NCI-H82 treated with DMSO at 0.1 percent for 48 hours (cell line): Measurements from ENCODE around the gene ROPN1B.
"Not testable (repeated sequence)": the region's sequence is repeated elsewhere in the genome, so short reads cannot be mapped to it uniquely, and the experiment has no call there.

ENCODE experiments used
- DNase-seq: peaks from one replicate; lab custom pipeline; 2025; ENCODE audit not compliant: unreplicated experiment; lab: John Stamatoyannopoulos, UW

ROPN1B gene

GRCh38 chr3:125968701-125969592 lies at the start of gene ROPN1B:
Gene ROPN1B, plus strand, starts transcription at chr3:125969178. Its CDS starts 2,877 bp downstream, at chr3:125972055.
- not testable (repeated sequence) for DNase-seq

GRCh38 chr3:125920191-125920590 lies 48.8 kb upstream of the ROPN1B start:
- not testable (repeated sequence) for DNase-seq

GRCh38 chr3:125920751-125921279 lies 48.2 kb upstream of the ROPN1B start:
- DNase-seq, result not testable (repeated sequence)

GRCh38 chr3:125921712-125922111 lies 47.3 kb upstream of the ROPN1B start:
- not testable (repeated sequence) for DNase-seq

GRCh38 chr3:125923324-125924115 lies 45.5 kb upstream of the ROPN1B start:
- DNase-seq, result not testable (repeated sequence)

GRCh38 chr3:125924276-125924675 lies 44.7 kb upstream of the ROPN1B start:
- DNase-seq, result not testable (repeated sequence)

- DNase-seq, result not testable (repeated sequence)
Measured at GRCh38 chr3:125925727-125926126, 43.3 kb upstream of the ROPN1B start.

GRCh38 chr3:125928771-125929545 lies 40.0 kb upstream of the ROPN1B start:
- DNase-seq, result not testable (repeated sequence)

- not testable (repeated sequence) for DNase-seq
Measured at GRCh38 chr3:125929765-125930164, 39.2 kb upstream of the ROPN1B start.

GRCh38 chr3:125931355-125931880 lies 37.6 kb upstream of the ROPN1B start:
- not testable (repeated sequence) for DNase-seq

GRCh38 chr3:125933397-125934173 lies 35.4 kb upstream of the ROPN1B start:
- not testable (repeated sequence) for DNase-seq

GRCh38 chr3:125935252-125935874 lies 33.6 kb upstream of the ROPN1B start:
- not testable (repeated sequence) for DNase-seq

GRCh38 chr3:125936210-125936815 lies 32.7 kb upstream of the ROPN1B start:
- DNase-seq, result not testable (repeated sequence)

- DNase-seq, result not testable (repeated sequence)
Measured at GRCh38 chr3:125936891-125937290, 32.1 kb upstream of the ROPN1B start.

GRCh38 chr3:125947806-125948205 lies 21.2 kb upstream of the ROPN1B start:
- not testable (repeated sequence) for DNase-seq

- not testable (repeated sequence) for DNase-seq
Measured at GRCh38 chr3:125948901-125949300, 20.1 kb upstream of the ROPN1B start.

GRCh38 chr3:125951176-125951575 lies 17.8 kb upstream of the ROPN1B start:
- DNase-seq, result not testable (repeated sequence)

- DNase-seq, result not testable (repeated sequence)
Measured at GRCh38 chr3:125957020-125957419, 12.0 kb upstream of the ROPN1B start.
